ENCODE results near the gene PIP4K2B. TPM values are rescaled to one million over a fixed set of nuclear protein-coding genes. Genes with fewer than 3 reads are reported as not detected.
A peak's percentile ranks its signal among the peaks of the same experiment; 100 is the strongest.

Gene PIP4K2B
- total and polyA plus RNA-seq, 9 of the 15 experiments (the other 6 are each of a cell fraction or from before 2014, with no cell fraction given) = 3.7 to 29.9 (median 23.0) TPM

DNA sequence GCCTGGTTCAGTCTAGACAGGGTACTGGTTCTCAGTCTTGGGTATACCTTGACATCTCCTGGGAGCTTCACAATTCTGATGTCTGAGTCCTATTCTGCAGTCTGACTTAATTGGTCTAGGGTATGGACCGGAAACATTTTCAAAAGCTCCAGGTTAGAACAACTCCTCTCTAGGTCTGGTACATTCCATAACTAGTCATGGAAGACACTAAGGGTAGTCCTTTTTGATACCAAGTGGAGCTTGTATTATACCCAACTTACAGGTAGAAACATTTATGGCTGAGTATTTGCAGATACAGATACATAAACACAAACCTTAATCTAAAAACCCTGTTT, 49.2 kb upstream of the PIP4K2B start:
- Histone ChIP-seq H3K4me2 (ENCODE audit: insufficient read depth, low read length) (no peak overlapping the region), H2AFZ (ENCODE audit: low read depth, low read length) (no peak overlapping the region), H3K9ac (ENCODE audit: insufficient read depth in 1 of 2, low read depth in 2 of 2, low read length in 2 of 2) (no peak overlapping the region), H3K9me3 (replicated peaks; ENCODE audit: control insufficient read depth, insufficient read depth, low read depth, low read length) (no peaks in the 10 kb centered on the region), H3K36me3 (ENCODE audit: control insufficient read depth, insufficient read depth, low read length) (peaks cover 62% of the 10 kb centered on the region), H3K4me1 (replicated peaks in 1 of 2; ENCODE audit: control insufficient read depth in 2 of 2, insufficient read depth in 2 of 2, low read length in 2 of 2) (peaks cover 14 to 15% of the 10 kb centered on the region in 2 experiments; a peak in 4 of 5 replicates), H3K79me2 (ENCODE audit: control insufficient read depth, insufficient read depth, low read length) (peaks cover 50% of the 10 kb centered on the region), H4K20me1 (replicated peaks; ENCODE audit: control insufficient read depth, insufficient read depth, low read length) (peaks cover 32% of the 10 kb centered on the region), H3K27ac (ENCODE audit: extremely low read depth, low read depth, low read length) (no peak overlapping the region; the same call in 2 of the 3 replicates), H3K27me3 (ENCODE audit: control insufficient read depth in 2 of 2, insufficient read depth in 2 of 2, low read length in 2 of 2) (no peaks in the 10 kb centered on the region), H3K4me3 (no peak overlapping the region), H3K9me1 (ENCODE audit: control insufficient read depth, insufficient read depth, low read length) (peaks cover 9% of the 10 kb centered on the region)
- ATAC-seq (peak; percentile 2; the same call in 1 of the 3 replicates), FAIRE-seq (no peak), DNase-seq (ENCODE audit: extremely low read depth in 1 of 4, low spot score in 3 of 4) (no peak)
- 100% methylated on average over 1 of the region's 1 CpG for WGBS (ENCODE audit: insufficient coverage, low coverage, missing lambda C conversion rate)
- ChIA-PET CTCF (ENCODE audit: low intra/inter-chr PET ratio) (no interaction called here), POLR2A (interaction anchor here (0.9 to 2.8 kb wide), 8 partner anchors 8 to 21 kb away, joined by 3 to 17 read pairs (median 5); partner anchors contain the start of gene LASP1)
- TF ChIP-seq ZBED1 (IDR thresholded peaks at IDR 0.05) (no peak), ELF2 (CRISPR knock-in tag; IDR thresholded peaks at IDR 0.05) (peak; percentile 22; the same call in 1 of the 2 replicates), POLR2A (conservative IDR thresholded peaks at IDR 0.05) (peak; percentile 36; the same call in 1 of the 2 replicates), TSC22D4 (tag; IDR thresholded peaks at IDR 0.05) (no peak), PCBP2 (IDR thresholded peaks at IDR 0.05; ENCODE audit: low read depth, low read length, poor library complexity, severe bottlenecking) (no peak), BACH1 (tag; IDR thresholded peaks at IDR 0.05) (no peak), POLR2B (IDR thresholded peaks at IDR 0.05; ENCODE audit: low read depth, partially characterized antibody) (peak; percentile 1), RBFOX2 (IDR thresholded peaks at IDR 0.05; ENCODE audit: low read depth, low read length) (peak; percentile 46; the same call in 1 of the 2 replicates), STAT6 (CRISPR knock-in tag; IDR thresholded peaks at IDR 0.05) (no peak), ZNF12 (CRISPR knock-in tag; IDR thresholded peaks at IDR 0.05) (no peak), EWSR1 (IDR thresholded peaks at IDR 0.05; ENCODE audit: borderline replicate concordance, low read depth, partially characterized antibody) (peak; percentile 18)
- TF ChIP-seq, protein P1, sequence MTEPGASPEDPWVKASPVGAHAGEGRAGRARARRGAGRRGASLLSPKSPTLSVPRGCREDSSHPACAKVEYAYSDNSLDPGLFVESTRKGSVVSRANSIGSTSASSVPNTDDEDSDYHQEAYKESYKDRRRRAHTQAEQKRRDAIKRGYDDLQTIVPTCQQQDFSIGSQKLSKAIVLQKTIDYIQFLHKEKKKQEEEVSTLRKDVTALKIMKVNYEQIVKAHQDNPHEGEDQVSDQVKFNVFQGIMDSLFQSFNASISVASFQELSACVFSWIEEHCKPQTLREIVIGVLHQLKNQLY (CRISPR knock-in tag; conservative IDR thresholded peaks at IDR 0.05) = no peak
- TF ChIP-seq, protein P2, sequence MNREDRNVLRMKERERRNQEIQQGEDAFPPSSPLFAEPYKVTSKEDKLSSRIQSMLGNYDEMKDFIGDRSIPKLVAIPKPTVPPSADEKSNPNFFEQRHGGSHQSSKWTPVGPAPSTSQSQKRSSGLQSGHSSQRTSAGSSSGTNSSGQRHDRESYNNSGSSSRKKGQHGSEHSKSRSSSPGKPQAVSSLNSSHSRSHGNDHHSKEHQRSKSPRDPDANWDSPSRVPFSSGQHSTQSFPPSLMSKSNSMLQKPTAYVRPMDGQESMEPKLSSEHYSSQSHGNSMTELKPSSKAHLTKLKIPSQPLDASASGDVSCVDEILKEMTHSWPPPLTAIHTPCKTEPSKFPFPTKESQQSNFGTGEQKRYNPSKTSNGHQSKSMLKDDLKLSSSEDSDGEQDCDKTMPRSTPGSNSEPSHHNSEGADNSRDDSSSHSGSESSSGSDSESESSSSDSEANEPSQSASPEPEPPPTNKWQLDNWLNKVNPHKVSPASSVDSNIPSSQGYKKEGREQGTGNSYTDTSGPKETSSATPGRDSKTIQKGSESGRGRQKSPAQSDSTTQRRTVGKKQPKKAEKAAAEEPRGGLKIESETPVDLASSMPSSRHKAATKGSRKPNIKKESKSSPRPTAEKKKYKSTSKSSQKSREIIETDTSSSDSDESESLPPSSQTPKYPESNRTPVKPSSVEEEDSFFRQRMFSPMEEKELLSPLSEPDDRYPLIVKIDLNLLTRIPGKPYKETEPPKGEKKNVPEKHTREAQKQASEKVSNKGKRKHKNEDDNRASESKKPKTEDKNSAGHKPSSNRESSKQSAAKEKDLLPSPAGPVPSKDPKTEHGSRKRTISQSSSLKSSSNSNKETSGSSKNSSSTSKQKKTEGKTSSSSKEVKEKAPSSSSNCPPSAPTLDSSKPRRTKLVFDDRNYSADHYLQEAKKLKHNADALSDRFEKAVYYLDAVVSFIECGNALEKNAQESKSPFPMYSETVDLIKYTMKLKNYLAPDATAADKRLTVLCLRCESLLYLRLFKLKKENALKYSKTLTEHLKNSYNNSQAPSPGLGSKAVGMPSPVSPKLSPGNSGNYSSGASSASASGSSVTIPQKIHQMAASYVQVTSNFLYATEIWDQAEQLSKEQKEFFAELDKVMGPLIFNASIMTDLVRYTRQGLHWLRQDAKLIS (CRISPR knock-in tag; IDR thresholded peaks at IDR 0.05) = no peak
- in situ Hi-C loops (cut with MboI) = no loop called here
- no TSS peak for BruUV-seq (replicated peaks)
- intact Hi-C loops (cut with micrococcal nuclease) = no loop called here
